Measurements from ENCODE around the gene SLC9A7.

Gene SLC9A7

GRCh38 chrX:46602468-46603102 lies 156.3 kb downstream of the SLC9A7 start:
- no peak for DNase-seq (ENCODE audit: low spot score)

- DNase-seq (ENCODE audit: low spot score): no peak
Observed at GRCh38 chrX:46601283-46601682, 157.6 kb downstream of the SLC9A7 start.

GRCh38 chrX:46599051-46599560 lies 159.8 kb downstream of the SLC9A7 start:
- DNase-seq (ENCODE audit: low spot score): no peak

GRCh38 chrX:46597771-46598170 lies 161.1 kb downstream of the SLC9A7 start:
- no peak for DNase-seq (ENCODE audit: low spot score)

GRCh38 chrX:46597208-46597607 lies 161.7 kb downstream of the SLC9A7 start:
- DNase-seq (ENCODE audit: low spot score): no peak

GRCh38 chrX:46595084-46595483 lies 163.8 kb downstream of the SLC9A7 start:
- DNase-seq (ENCODE audit: low spot score): no peak

GRCh38 chrX:46589977-46590723 lies 168.8 kb downstream of the SLC9A7 start:
- DNase-seq (ENCODE audit: low spot score): peak; percentile 53

- DNase-seq (ENCODE audit: low spot score): peak; percentile 23
Observed at GRCh38 chrX:46588263-46588662, 170.7 kb downstream of the SLC9A7 start.

GRCh38 chrX:46587753-46588171 lies 171.2 kb downstream of the SLC9A7 start:
- no peak for DNase-seq (ENCODE audit: low spot score)

GRCh38 chrX:46587158-46587557 lies 171.8 kb downstream of the SLC9A7 start:
- no peak for DNase-seq (ENCODE audit: low spot score)

GRCh38 chrX:46584736-46585135 lies 174.2 kb downstream of the SLC9A7 start:
- DNase-seq (ENCODE audit: low spot score): no peak

GRCh38 chrX:46582966-46583365 lies 176.0 kb downstream of the SLC9A7 start:
- peak; percentile 50 for DNase-seq (ENCODE audit: low spot score)

- peak; percentile 35 for DNase-seq (ENCODE audit: low spot score)
Observed at GRCh38 chrX:46582325-46582724, 176.6 kb downstream of the SLC9A7 start.

- no peak for DNase-seq (ENCODE audit: low spot score)
Observed at GRCh38 chrX:46580613-46581012, 178.3 kb downstream of the SLC9A7 start.

GRCh38 chrX:46579250-46579649 lies 179.7 kb downstream of the SLC9A7 start:
- DNase-seq (ENCODE audit: low spot score): no peak

GRCh38 chrX:46577221-46578005 lies 181.5 kb downstream of the SLC9A7 start:
- DNase-seq (ENCODE audit: low spot score): peak; percentile 72

GRCh38 chrX:46576458-46576857 lies 182.5 kb downstream of the SLC9A7 start:
- DNase-seq (ENCODE audit: low spot score): no peak

- DNase-seq (ENCODE audit: low spot score): no peak
Observed at GRCh38 chrX:46575991-46576392, 182.9 kb downstream of the SLC9A7 start.

GRCh38 chrX:46575586-46575985 lies 183.3 kb downstream of the SLC9A7 start:
- no peak for DNase-seq (ENCODE audit: low spot score)

GRCh38 chrX:46574774-46575381 lies 184.0 kb downstream of the SLC9A7 start:
- peak; percentile 33 for DNase-seq (ENCODE audit: low spot score)

- peak; percentile 43 for DNase-seq (ENCODE audit: low spot score)
Observed at GRCh38 chrX:46573892-46574773, 184.8 kb downstream of the SLC9A7 start.

Measured in kidney tubule cell (primary cell).